Gastrocnemius medialis (tissue), 4 donors: ENCODE measurements around the gene GRPEL2.

Experiments
- CTCF ChIP-seq, 5 experiments: fragments of 450-650 bp in 3 of 5; fragments of 200-600 bp in 2 of 5; sonication (generic) in 2 of 5; IDR thresholded peaks in 4 of 5; conservative IDR thresholded peaks in 1 of 5; 1 replicate in 4 of 5; 2 replicates in 1 of 5; pipeline ENCODE4 v1.5.1; 2016 to 2019; ENCODE audit warnings: antibody characterized with exemption in 5 of 5, mild to moderate bottlenecking in 3 of 5, moderate library complexity in 3 of 5
- POLR2A ChIP-seq, 2 donors: fragments of 450-650 bp; IDR thresholded peaks; one replicate each; pipeline ENCODE4 v1.6.1; 2017; ENCODE audit warnings: antibody characterized with exemption in 2 of 2, mild to moderate bottlenecking in 2 of 2, moderate library complexity in 2 of 2

GRCh38 chr5:149358294-149358651 is 13.0 kb downstream of the GRPEL2 start:
- TF ChIP-seq POLR2A (IDR thresholded peaks at IDR 0.05) (no peak), CTCF (IDR thresholded peaks at IDR 0.05 in 4 of 5, conservative IDR thresholded peaks at IDR 0.05 in 1 of 5) (no peak)
